ENCODE data around the gene MPHOSPH8. TPM values are rescaled to one million over a fixed set of nuclear protein-coding genes. Genes with fewer than 3 reads are reported as not detected.
A peak's percentile ranks its signal among the peaks of the same experiment; 100 is the strongest.

MPHOSPH8 gene
- total RNA-seq, 2 donors from 2014 or later: 18.1 to 24.0 TPM

DNA sequence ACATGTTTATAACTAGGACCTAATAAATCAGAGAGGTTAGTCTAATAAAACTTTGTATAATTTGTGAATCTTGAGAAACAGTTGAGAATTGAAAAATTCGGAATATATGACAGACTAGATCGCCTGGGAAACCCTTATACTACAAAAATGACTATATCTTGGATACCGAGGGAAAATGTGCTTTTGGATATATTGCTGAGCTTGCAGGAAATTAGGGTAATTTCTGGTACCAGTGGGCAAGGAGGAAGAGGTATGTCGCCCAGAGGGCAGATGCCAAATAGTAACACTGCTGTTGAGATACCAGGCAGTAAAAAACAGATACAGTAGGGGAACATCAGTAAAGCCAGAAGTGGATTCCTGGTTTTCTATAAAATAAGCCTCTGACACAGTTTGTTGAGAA is 17.3 kb downstream of the MPHOSPH8 start:
- Mint-ChIP-seq H3K4me3 (no peak overlapping the region), H3K27me3 (ENCODE audit: insufficient read depth) (no peaks in the 10 kb centered on the region), H3K4me1 (no peaks in the 10 kb centered on the region), H3K36me3 (ENCODE audit: low read depth) (peaks cover 47% of the 10 kb centered on the region), H3K9me3 (no peaks in the 10 kb centered on the region), H3K27ac (no peak overlapping the region)
- Histone ChIP-seq H3K27me3 (ENCODE audit: control insufficient read depth, insufficient read depth, low read length, poor library complexity, severe bottlenecking) (no peaks in the 10 kb centered on the region), H3K4me1 (ENCODE audit: control insufficient read depth, insufficient read depth, low read length) (no peaks in the 10 kb centered on the region), H3K9me3 (ENCODE audit: control insufficient read depth, low read length) (no peaks in the 10 kb centered on the region), H3K36me3 (ENCODE audit: control insufficient read depth, insufficient read depth, low read length) (peaks cover 33% of the 10 kb centered on the region), H3K9ac (ENCODE audit: extremely low read depth, low read length, poor library complexity, severe bottlenecking) (no peak overlapping the region), H3K27ac (ENCODE audit: low read depth, low read length) (no peak overlapping the region), H3K4me3 (ENCODE audit: low read length) (no peak overlapping the region)
- 92 to 97% methylated on average over 4 of the region's 4 CpGs for WGBS, 2 experiments (ENCODE audit: insufficient coverage in 1 of 2, insufficient read length in 1 of 2)
- TF ChIP-seq, protein P1, sequence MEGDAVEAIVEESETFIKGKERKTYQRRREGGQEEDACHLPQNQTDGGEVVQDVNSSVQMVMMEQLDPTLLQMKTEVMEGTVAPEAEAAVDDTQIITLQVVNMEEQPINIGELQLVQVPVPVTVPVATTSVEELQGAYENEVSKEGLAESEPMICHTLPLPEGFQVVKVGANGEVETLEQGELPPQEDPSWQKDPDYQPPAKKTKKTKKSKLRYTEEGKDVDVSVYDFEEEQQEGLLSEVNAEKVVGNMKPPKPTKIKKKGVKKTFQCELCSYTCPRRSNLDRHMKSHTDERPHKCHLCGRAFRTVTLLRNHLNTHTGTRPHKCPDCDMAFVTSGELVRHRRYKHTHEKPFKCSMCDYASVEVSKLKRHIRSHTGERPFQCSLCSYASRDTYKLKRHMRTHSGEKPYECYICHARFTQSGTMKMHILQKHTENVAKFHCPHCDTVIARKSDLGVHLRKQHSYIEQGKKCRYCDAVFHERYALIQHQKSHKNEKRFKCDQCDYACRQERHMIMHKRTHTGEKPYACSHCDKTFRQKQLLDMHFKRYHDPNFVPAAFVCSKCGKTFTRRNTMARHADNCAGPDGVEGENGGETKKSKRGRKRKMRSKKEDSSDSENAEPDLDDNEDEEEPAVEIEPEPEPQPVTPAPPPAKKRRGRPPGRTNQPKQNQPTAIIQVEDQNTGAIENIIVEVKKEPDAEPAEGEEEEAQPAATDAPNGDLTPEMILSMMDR (conservative IDR thresholded peaks at IDR 0.05): no peak
- no peak for DNase-seq

DNA sequence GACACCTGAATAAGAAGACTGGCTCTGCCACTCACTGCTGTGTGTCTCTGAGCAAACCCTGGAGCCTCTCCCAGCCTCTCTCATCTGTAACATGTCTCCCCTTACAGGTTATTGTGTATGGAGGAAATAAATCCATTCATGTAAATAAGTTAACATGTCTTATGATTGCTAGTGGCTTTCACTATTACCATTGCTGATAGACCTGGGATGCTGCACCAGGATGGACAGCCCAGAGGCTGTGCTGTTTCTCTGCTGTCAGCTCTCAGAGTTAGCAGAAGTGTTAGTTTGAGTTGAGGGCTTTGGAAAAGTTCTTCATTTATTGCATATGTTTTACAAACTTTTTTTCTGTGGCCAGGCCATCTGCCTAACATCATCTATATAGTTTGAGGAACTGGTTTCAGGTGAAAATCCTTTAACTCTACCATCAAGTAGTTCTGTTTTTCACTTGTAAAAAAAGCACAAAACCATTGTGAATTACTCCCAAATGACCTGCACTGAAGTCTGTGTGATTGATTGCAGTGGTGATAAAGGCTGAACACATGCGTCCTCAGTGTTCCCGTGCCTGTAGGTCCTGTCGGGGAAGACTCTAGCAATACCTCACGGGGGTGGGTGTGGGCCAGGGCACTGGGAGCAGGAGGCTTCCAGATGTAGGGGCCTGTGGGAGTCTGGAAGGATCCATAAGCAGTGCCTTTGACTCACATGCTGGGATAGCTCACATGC is 24.6 kb downstream of the MPHOSPH8 start:
- peak overlapping the region; percentile 8 for H3K27ac ChIP-seq (ENCODE audit: low read depth, low read length)
- H3K27me3 ChIP-seq (ENCODE audit: control insufficient read depth, insufficient read depth, low read length, poor library complexity, severe bottlenecking): no peaks in the 10 kb centered on the region
- H3K9me3 Mint-ChIP-seq: no peaks in the 10 kb centered on the region
- TF ChIP-seq, protein P1 (conservative IDR thresholded peaks at IDR 0.05): no peak
- H3K27ac Mint-ChIP-seq: no peak overlapping the region
- no peaks in the 10 kb centered on the region for H3K4me1 Mint-ChIP-seq
- WGBS, 2 experiments (ENCODE audit: insufficient coverage in 1 of 2, insufficient read length in 1 of 2): 58 to 79% methylated on average over 4 of the region's 4 CpGs
- no peak for DNase-seq
- H3K27me3 Mint-ChIP-seq (ENCODE audit: insufficient read depth): no peaks in the 10 kb centered on the region
- no peak overlapping the region for H3K4me3 ChIP-seq (ENCODE audit: low read length)
- H3K36me3 Mint-ChIP-seq (ENCODE audit: low read depth): peaks cover 37% of the 10 kb centered on the region
- H3K9ac ChIP-seq (ENCODE audit: extremely low read depth, low read length, poor library complexity, severe bottlenecking): no peak overlapping the region
- no peak overlapping the region for H3K4me3 Mint-ChIP-seq
- no peaks in the 10 kb centered on the region for H3K4me1 ChIP-seq (ENCODE audit: control insufficient read depth, insufficient read depth, low read length)
- H3K36me3 ChIP-seq (ENCODE audit: control insufficient read depth, insufficient read depth, low read length): peaks cover 29% of the 10 kb centered on the region
- H3K9me3 ChIP-seq (ENCODE audit: control insufficient read depth, low read length): no peaks in the 10 kb centered on the region

DNA sequence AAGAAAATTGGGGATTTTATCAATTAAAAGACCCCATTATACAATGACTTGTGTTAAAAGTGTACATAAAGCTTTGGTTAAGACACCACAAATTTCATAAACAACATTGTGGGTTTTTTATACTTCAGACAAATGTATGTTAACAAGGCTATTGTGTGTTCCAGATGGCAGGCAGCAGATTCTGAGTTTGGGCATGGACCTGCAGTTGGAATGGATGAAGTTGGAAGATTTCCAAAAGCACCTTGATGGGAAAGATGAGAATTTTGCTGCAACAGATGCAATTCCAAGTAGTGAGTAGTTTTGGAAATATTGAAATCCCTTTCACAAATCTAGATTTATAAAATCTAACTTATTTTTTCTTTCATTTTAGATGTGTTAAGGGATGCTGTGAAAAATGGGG is 25.4 kb downstream of the MPHOSPH8 start:
- H3K27me3 Mint-ChIP-seq (ENCODE audit: insufficient read depth): no peaks in the 10 kb centered on the region

More for the DNA sequence above, 25.4 kb downstream of the MPHOSPH8 start:
- Histone ChIP-seq H3K27me3 (ENCODE audit: control insufficient read depth, insufficient read depth, low read length, poor library complexity, severe bottlenecking) (no peaks in the 10 kb centered on the region), H3K9ac (ENCODE audit: extremely low read depth, low read length, poor library complexity, severe bottlenecking) (no peak overlapping the region), H3K36me3 (ENCODE audit: control insufficient read depth, insufficient read depth, low read length) (peaks cover 30% of the 10 kb centered on the region), H3K4me1 (ENCODE audit: control insufficient read depth, insufficient read depth, low read length) (no peaks in the 10 kb centered on the region), H3K9me3 (ENCODE audit: control insufficient read depth, low read length) (no peaks in the 10 kb centered on the region), H3K4me3 (ENCODE audit: low read length) (no peak overlapping the region), H3K27ac (ENCODE audit: low read depth, low read length) (no peak overlapping the region)
- H3K27ac Mint-ChIP-seq: no peak overlapping the region
- H3K36me3 Mint-ChIP-seq (ENCODE audit: low read depth): peaks cover 43% of the 10 kb centered on the region
- no peak overlapping the region for H3K4me3 Mint-ChIP-seq
- TF ChIP-seq, protein P1 (conservative IDR thresholded peaks at IDR 0.05): no peak
- DNase-seq: no peak
- H3K4me1 Mint-ChIP-seq: no peaks in the 10 kb centered on the region
- no peaks in the 10 kb centered on the region for H3K9me3 Mint-ChIP-seq

Data from endodermal cell (in vitro differentiated cells).